Measurements from ENCODE around the gene SYNGR2.

SYNGR2 gene

GRCh38 chr17:78144736-78145641, 23.4 kb upstream of the SYNGR2 start (continued):
- TF ChIP-seq ZNF23 (tag by site-specific recombination; IDR thresholded peaks at IDR 0.05; ENCODE audit: borderline replicate concordance): no peak
- no peak for TF ChIP-seq ZNF202 (tag by site-specific recombination; IDR thresholded peaks at IDR 0.05; ENCODE audit: borderline replicate concordance)
- TF ChIP-seq ZNF280C (tag by site-specific recombination; IDR thresholded peaks at IDR 0.05): no peak
- TF ChIP-seq ZNF398 (tag by site-specific recombination; IDR thresholded peaks at IDR 0.05): no peak
- TF ChIP-seq ZBTB26 (tag by site-specific recombination; optimal IDR thresholded peaks at IDR 0.05): no peak
- TF ChIP-seq ZNF600 (tag by site-specific recombination; IDR thresholded peaks at IDR 0.05): peak; percentile 12; the same call in 1 of the 2 replicates

- no peaks in the 10 kb centered on the region for H3K36me3 ChIP-seq (ENCODE audit: control insufficient read depth in 2 of 2, insufficient read depth in 1 of 2, low read length in 2 of 2)
- no peaks in the 10 kb centered on the region for H3K9me3 ChIP-seq (ENCODE audit: control insufficient read depth, insufficient read depth, low read depth, low read length)
- TF ChIP-seq SCRT1 (tag by site-specific recombination; IDR thresholded peaks at IDR 0.05; ENCODE audit: borderline replicate concordance): no peak
- ChIA-PET POLR2A (no interaction called here), CTCF (interaction anchor here (0.6 to 1.1 kb wide), 4 partner anchors 9 to 719 kb away, joined by 3 to 6 read pairs (median 3); no protein-coding TSS in a partner anchor)
- H3K4me3 ChIP-seq (ENCODE audit: low read depth, low read length): no peak overlapping the region
- H3K4me1 ChIP-seq (ENCODE audit: control insufficient read depth, insufficient read depth, low read length): peaks cover 4% of the 10 kb centered on the region
- H3K27ac ChIP-seq (ENCODE audit: extremely low read depth, low read depth, low read length): no peak overlapping the region
These were observed 21.9 kb upstream of the SYNGR2 start for GRCh38 chr17:78146471-78146869.

- Histone ChIP-seq H3K4me3 (ENCODE audit: low read depth, low read length) (no peak overlapping the region), H3K36me3 (ENCODE audit: control insufficient read depth in 2 of 2, insufficient read depth in 1 of 2, low read length in 2 of 2) (no peaks in the 10 kb centered on the region), H3K4me1 (ENCODE audit: control insufficient read depth, insufficient read depth, low read length) (peaks cover 4% of the 10 kb centered on the region), H3K9me3 (ENCODE audit: control insufficient read depth, insufficient read depth, low read depth, low read length) (no peaks in the 10 kb centered on the region), H3K27ac (ENCODE audit: extremely low read depth, low read depth, low read length) (no peak overlapping the region)
- TF ChIP-seq SP3 (tag by site-specific recombination; IDR thresholded peaks at IDR 0.05) (no peak), ZFP69B (tag by site-specific recombination; IDR thresholded peaks at IDR 0.05) (no peak), ZBTB8A (tag by site-specific recombination; IDR thresholded peaks at IDR 0.05) (no peak)
- ChIA-PET POLR2A (no interaction called here), CTCF (interaction anchor here (0.6 to 1.1 kb wide), 4 partner anchors 9 to 719 kb away, joined by 3 to 6 read pairs (median 3); no protein-coding TSS in a partner anchor)
These were observed 21.5 kb upstream of the SYNGR2 start for GRCh38 chr17:78146881-78147280.

- Histone ChIP-seq H3K4me1 (ENCODE audit: control insufficient read depth, insufficient read depth, low read length) (peaks cover 4% of the 10 kb centered on the region), H3K27ac (ENCODE audit: extremely low read depth, low read depth, low read length) (no peak overlapping the region), H3K4me3 (ENCODE audit: low read depth, low read length) (no peak overlapping the region), H3K36me3 (ENCODE audit: control insufficient read depth in 2 of 2, insufficient read depth in 1 of 2, low read length in 2 of 2) (no peaks in the 10 kb centered on the region), H3K9me3 (ENCODE audit: control insufficient read depth, insufficient read depth, low read depth, low read length) (no peaks in the 10 kb centered on the region)
- TF ChIP-seq ZNF223 (tag by site-specific recombination; IDR thresholded peaks at IDR 0.05) (0 out of 2 replicates have a peak, but pooled peaks have one; percentile 47), ZNF398 (tag by site-specific recombination; IDR thresholded peaks at IDR 0.05) (no peak)
- POLR2A ChIA-PET: interaction anchor here (1.2 kb wide), 1 partner anchor 14 kb away, joined by 4 read pairs; no protein-coding TSS in a partner anchor
- CTCF ChIA-PET: interaction anchor here (0.6 to 1.5 kb wide), 4 partner anchors 10 to 213 kb away, joined by 3 to 6 read pairs (median 4); no protein-coding TSS in a partner anchor
These were observed 20.9 kb upstream of the SYNGR2 start for GRCh38 chr17:78147315-78147998.

Data from HEK293 (cell line).